Coronary artery (tissue), 2 donors: ENCODE data around the gene COL4A6.
"Not testable (repeated sequence)": the region's sequence is repeated elsewhere in the genome, so short reads cannot be mapped to it uniquely, and the experiment has no call there.

Source experiments
- DNase-seq: peaks from one replicate; pipeline ENCODE4 v3.0.0-alpha.2; 2017; ENCODE audit warnings: low spot score
- H3K27ac ChIP-seq, 2 donors: fragments of 200-600 bp; sonication (generic); one replicate each; pipeline ENCODE4 v1.5.1; 2016 to 2019
- H3K4me3 ChIP-seq: fragments of 200-600 bp; sonication (generic); 2 replicates; pipeline ENCODE4 v1.5.1; 2016; ENCODE audit warnings: mild to moderate bottlenecking, moderate library complexity
- CTCF ChIP-seq: fragments of 200-600 bp; sonication (generic); IDR thresholded peaks from one replicate; pipeline ENCODE4 v1.5.1; 2019; ENCODE audit warnings: antibody characterized with exemption

The COL4A6 gene

DNA sequence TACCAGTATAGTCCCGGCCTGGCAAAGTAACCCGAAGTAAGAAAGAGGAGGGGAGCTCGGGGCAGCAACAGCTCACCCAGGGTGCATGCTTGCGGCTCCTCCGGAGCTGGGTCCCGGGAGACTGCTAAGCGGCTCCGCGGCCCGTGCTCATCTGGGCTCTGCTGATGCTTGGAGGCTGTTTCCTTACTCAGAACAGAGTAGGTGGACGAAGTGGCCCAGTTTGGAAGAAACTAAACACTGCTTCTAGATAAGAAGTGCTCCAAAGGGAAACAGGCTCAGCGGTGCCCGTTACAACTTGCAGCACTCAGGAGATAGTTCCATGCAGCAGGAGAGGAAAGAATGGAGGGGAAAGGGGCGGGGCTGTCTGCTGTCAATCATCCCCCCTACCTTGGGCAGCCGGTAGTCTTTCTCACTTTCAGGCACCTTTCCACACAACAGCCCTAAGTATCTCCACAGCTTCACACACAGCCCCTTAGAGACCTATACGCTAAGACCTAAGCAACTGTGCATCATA lies at the start of gene COL4A6:
Gene COL4A6 (minus strand): TSS at position 313 of the 514 bp plus-strand sequence. CDS start 226 bp downstream, at position 87.
- no peak for DNase-seq
- peak within 1 kb of the TSS; percentile 68 for H3K4me3 ChIP-seq
- peak within 1 kb of the TSS in 1 of 2 donors; percentile 8 for H3K27ac ChIP-seq

GRCh38 chrX:108485960-108486359 lies 47.7 kb upstream of the COL4A6 start:
- DNase-seq: no peak
- Histone ChIP-seq H3K27ac (no peak overlapping the region), H3K4me3 (no peak overlapping the region)
- TF ChIP-seq CTCF: no peak

More for the DNA sequence above, at the start of gene COL4A6:
- TF ChIP-seq CTCF: no peak

DNA sequence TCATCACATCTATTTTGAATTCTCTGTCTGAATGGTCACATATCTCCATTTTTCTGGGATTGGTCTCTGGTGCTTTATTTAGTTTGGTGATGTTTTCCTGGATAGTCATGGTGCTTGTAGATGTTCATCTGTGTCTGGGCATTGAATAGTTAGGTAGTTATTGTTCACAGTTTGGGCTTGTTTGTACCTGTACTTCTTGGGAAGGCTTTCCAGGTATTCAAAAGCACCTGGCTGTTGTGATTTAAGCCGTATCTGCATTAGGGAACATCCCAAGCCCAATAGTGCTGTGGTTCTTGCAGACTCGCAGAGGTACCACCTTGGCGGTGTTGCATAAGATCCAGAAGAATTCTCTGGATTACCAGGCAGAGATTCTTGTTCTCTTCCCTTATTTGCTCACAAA lies 46.0 kb upstream of the COL4A6 start:
- no peak overlapping the region for H3K4me3 ChIP-seq
- H3K27ac ChIP-seq: no peak overlapping the region
- no peak for DNase-seq
- no peak for TF ChIP-seq CTCF

DNA sequence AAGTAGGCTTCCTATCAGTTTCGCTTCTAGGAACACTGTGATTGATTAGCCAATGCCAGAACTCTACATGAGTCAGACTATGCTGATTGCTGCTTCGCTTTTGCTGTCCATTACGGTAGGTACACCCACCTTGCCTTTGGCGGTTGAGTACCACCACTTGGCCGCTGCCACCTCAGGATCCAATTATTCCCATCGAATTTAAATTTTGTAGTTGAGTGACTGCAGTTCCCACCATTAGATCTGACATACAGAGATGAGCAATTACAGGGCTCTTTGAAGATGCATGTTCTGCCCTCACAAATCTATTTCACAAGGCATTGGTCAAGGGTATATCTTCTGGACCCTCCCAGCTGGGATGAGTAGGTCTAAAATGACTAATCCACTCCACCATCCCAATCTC lies 43.3 kb upstream of the COL4A6 start:
- not testable (repeated sequence) for H3K27ac ChIP-seq, DNase-seq, H3K4me3 ChIP-seq

DNA sequence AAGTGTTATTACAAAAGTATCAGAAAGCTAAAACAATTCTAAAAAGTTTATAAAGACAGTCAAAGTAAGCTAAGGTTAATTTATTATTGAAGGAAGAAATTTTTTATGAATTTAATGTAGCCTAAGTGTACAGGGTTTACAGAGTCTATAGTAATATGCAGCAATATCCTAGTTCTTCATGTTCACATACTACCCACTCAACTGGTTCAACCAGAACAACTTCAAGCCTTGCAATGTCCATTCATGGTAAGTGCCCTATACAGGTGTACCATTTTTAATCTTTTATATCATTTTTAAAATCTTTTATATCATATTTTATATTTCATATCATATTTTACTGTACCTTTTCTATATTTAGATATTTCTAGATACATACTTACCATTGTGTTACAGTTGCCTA lies 35.8 kb upstream of the COL4A6 start:
- DNase-seq: no peak
- Histone ChIP-seq H3K4me3 (no peak overlapping the region), H3K27ac (no peak overlapping the region)
- TF ChIP-seq CTCF: no peak

DNA sequence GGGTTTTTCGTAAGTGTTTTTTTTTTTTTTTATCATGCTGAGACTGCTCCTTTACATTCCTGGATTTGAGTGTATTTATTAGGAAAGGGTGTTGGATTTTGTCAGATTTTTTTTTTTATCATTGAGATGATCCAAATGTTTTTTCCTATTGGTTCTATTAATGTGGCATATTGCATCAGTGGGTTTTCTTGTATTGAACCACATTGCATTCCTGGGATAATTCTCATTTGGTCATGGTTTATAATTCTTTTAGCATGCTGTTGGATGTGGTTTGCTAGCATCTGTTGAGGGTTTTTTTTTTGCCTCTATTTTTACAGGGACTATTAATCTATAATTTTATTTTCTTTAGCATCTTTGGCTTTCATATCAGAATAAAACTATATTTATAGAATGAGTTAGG lies 30.3 kb upstream of the COL4A6 start:
- DNase-seq: no peak
- Histone ChIP-seq H3K27ac (no peak overlapping the region), H3K4me3 (no peak overlapping the region)
- TF ChIP-seq CTCF: no peak

- H3K4me3 ChIP-seq: peak overlapping the region; percentile 8
- DNase-seq: no peak
- H3K27ac ChIP-seq: peak overlapping the region in 1 of 2 donors; percentile 21
- no peak for TF ChIP-seq CTCF
These were observed 26.4 kb upstream of the COL4A6 start for GRCh38 chrX:108464604-108465003.
